GM23338 (cell line): ENCODE data around the gene TOP1. TPM values are rescaled to one million over a fixed set of nuclear protein-coding genes. Genes with fewer than 3 reads are reported as not detected.

Experiments used
- ATAC-seq: fragments of 200-7000 bp; cut with Tn5 transposase; 3 replicates; pipeline ENCODE4 v1.9.1; 2020
- DNase-seq: peaks from one replicate; pipeline ENCODE4 v3.0.0-alpha.2; 2015; ENCODE audit warnings: low spot score
- H2AFZ ChIP-seq: fragments of 200-600 bp; sonication (generic); 2 replicates; pipeline ENCODE4 v1.8.0; 2016; ENCODE audit warnings: antibody characterized with exemption, mild to moderate bottlenecking, moderate library complexity
- H3F3A ChIP-seq: fragments of 200-600 bp; sonication (generic); replicated peaks from 2 replicates; pipeline ENCODE4 v1.8.0; 2017; ENCODE audit warnings: antibody characterized with exemption, mixed run types, low read depth
- H3K27ac ChIP-seq: fragments of 200-600 bp; sonication (generic); 2 replicates; pipeline ENCODE4 v1.6.1; 2016; ENCODE audit warnings: low read depth
- H3K27me3 ChIP-seq: fragments of 200-600 bp; sonication (generic); 2 replicates; pipeline ENCODE4 v1.8.0; 2016; ENCODE audit warnings: mild to moderate bottlenecking, mixed run types, moderate library complexity; ENCODE audit not compliant: insufficient read depth
- H3K36me3 ChIP-seq: fragments of 200-600 bp; sonication (generic); 2 replicates; pipeline ENCODE4 v1.8.0; 2016; ENCODE audit warnings: mild to moderate bottlenecking; ENCODE audit not compliant: insufficient read depth
- H3K4me1 ChIP-seq: fragments of 200-600 bp; sonication (generic); 2 replicates; pipeline ENCODE4 v1.8.0; 2016; ENCODE audit warnings: mild to moderate bottlenecking, moderate library complexity; ENCODE audit not compliant: insufficient read depth
- H3K4me2 ChIP-seq: fragments of 200-600 bp; sonication (generic); 2 replicates; pipeline ENCODE4 v1.7.1; 2017; ENCODE audit warnings: mixed run types
- H3K4me3 ChIP-seq: fragments of 200-600 bp; sonication (generic); 2 replicates; pipeline ENCODE4 v1.6.1; 2016; ENCODE audit warnings: mixed run types
- H3K79me2 ChIP-seq: fragments of 200-600 bp; sonication (generic); replicated peaks from 2 replicates; pipeline ENCODE4 v1.8.0; 2017; ENCODE audit warnings: mild to moderate bottlenecking; ENCODE audit not compliant: insufficient read depth
- H3K9me2 ChIP-seq: fragments of 200-600 bp; sonication (generic); 2 replicates; pipeline ENCODE4 v1.8.0; 2017; ENCODE audit not compliant: insufficient read depth
- H4K20me1 ChIP-seq: fragments of 200-600 bp; sonication (generic); replicated peaks from 2 replicates; pipeline ENCODE4 v1.8.0; 2017; ENCODE audit warnings: mild to moderate bottlenecking; ENCODE audit not compliant: insufficient read depth
- H3K27ac Mint-ChIP-seq: 2 replicates; pipeline ENCODE4 v1.8.0; 2020; ENCODE audit warnings: inconsistent platforms, mild to moderate bottlenecking, moderate library complexity, mixed read lengths
- H3K27me3 Mint-ChIP-seq: 3 replicates; pipeline ENCODE4 v1.8.0; 2022; ENCODE audit warnings: low read depth, mild to moderate bottlenecking, moderate library complexity, mixed read lengths, inconsistent platforms; ENCODE audit not compliant: insufficient read depth, poor library complexity
- H3K36me3 Mint-ChIP-seq: 3 replicates; pipeline ENCODE4 v1.8.0; 2021; ENCODE audit warnings: low read depth, mild to moderate bottlenecking, inconsistent platforms, moderate library complexity, mixed read lengths
- H3K4me1 Mint-ChIP-seq: 3 replicates; pipeline ENCODE4 v1.8.0; 2020; ENCODE audit warnings: mild to moderate bottlenecking, inconsistent platforms, mixed read lengths
- H3K4me3 Mint-ChIP-seq: 3 replicates; pipeline ENCODE4 v1.8.0; 2021; ENCODE audit warnings: moderate library complexity, mild to moderate bottlenecking, inconsistent platforms, mixed read lengths
- H3K9me3 Mint-ChIP-seq: 3 replicates; pipeline ENCODE4 v1.8.0; 2020; ENCODE audit warnings: moderate library complexity, mild to moderate bottlenecking, inconsistent platforms, mixed read lengths
- EZH2phosphoT487 ChIP-seq: fragments of 200-600 bp; sonication (generic); IDR thresholded peaks from one replicate; pipeline ENCODE4 v1.8.1; 2018; ENCODE audit warnings: antibody characterized with exemption; ENCODE audit not compliant: unreplicated experiment
- JUNB ChIP-seq: IDR thresholded peaks from one replicate; pipeline ENCODE4 v1.6.1; 2016; ENCODE audit warnings: antibody characterized with exemption; ENCODE audit not compliant: unreplicated experiment
- ZNF114 ChIP-seq: fragments of 250-450 bp; sonication (Bioruptor Pico); IDR thresholded peaks from 2 replicates; pipeline ENCODE4 v1.5.0; 2020; ENCODE audit warnings: mild to moderate bottlenecking, moderate library complexity
- ZNF462 ChIP-seq: fragments of 250-450 bp; sonication (Bioruptor Pico); IDR thresholded peaks from 2 replicates; pipeline ENCODE4 v1.5.0; 2020; ENCODE audit warnings: mild to moderate bottlenecking, moderate library complexity
- polyA plus RNA-seq: library from polyadenylated mRNA; unstranded; fragments of >200 nt; fragmentation: Nextera tagmentation; extraction: Ambion mirVana; gene quantifications from 2 replicates; pipeline ENCODE4 v1.2.1, GENCODE V29; 2016
- total RNA-seq: library from RNA; depleted of rRNA; stranded (reverse); fragments of >200 nt; shearing (Covaris generic); gene quantifications from 2 replicates; pipeline ENCODE4 v1.2.3, GENCODE V29; 2014

The TOP1 gene
- total and polyA plus RNA-seq, 2 experiments from 2014 or later, result 62.4 to 101 TPM

DNA sequence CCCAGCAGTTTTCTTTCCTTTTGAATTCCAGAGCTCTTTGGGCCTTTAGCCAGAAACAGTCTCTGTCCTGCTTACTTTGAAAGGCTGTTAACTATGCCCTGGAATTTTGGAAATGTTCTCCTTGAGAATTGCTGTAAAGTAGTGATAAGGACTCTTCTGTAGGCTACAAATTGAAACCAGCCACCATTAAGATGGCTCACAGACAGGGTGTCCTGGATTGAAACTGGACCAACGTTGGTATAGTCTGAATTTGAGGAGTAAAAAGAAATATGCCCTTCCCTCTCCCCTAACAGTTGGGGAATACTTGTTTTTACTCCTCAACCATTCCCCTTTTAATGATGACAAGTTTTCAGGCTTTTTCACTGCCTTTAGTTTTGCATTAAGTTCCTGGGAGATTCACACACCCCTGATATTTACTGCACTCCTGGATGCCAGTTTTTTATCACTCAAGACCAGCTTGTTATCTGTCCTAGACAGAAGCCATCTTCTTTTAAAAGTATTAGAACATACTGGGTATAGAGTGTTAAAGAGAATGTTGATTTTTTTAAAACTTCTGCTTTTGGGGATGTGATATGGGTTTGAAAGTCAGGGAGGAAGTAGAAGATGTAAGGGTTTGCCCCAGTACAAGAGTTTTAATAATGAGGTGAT lies 21.9 kb downstream of the TOP1 start (continued):
- TF ChIP-seq ZNF462 (CRISPR knock-in tag) (no peak), ZNF114 (CRISPR knock-in tag) (no peak)

DNA sequence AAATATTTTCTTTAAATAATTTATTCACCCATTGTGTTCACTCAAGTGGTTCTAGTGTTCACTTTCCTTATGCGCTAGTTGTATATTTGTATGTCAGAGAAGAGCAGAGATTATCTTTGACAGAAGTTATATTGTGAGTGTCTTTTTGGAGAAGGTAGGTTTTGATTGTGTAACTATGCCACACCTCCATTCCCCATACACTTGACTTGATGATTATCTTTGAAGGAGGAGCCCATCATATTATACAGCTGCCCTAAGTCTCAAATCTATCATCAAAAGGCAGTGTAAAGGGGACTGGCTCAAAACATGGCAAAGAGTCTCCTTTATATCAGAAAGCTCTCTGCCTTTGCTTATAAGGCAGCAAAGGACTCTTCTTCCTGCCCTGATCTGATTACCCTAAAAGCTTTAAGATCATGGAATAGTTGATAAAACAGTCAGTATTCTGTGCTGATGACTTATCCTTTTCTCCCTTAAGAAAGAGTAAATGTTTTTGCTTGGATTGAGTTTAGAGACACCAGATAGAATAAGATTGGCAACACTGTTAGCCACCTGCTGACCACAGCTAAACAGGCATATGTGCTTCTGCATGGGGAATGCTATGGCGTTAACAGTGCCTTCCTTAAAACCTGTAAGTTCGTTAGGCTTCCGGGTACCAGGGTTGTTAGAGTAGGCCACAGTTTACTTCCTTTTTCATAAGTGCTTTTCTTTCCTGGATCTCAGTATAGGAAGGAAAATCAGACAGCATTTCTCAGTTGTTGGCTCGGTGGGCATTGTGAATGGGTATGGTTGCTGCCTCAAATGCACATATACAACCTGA lies 22.6 kb downstream of the TOP1 start:
- ATAC-seq, result no peak
- no peak overlapping the region for H3K27ac Mint-ChIP-seq
- Histone ChIP-seq H3K79me2 (peaks cover 99% of the 10 kb centered on the region), H3K4me1 (peaks cover 83% of the 10 kb centered on the region), H3K9me2 (no peaks in the 10 kb centered on the region), H3K4me3 (no peak overlapping the region), H2AFZ (no peak overlapping the region), H3F3A (no peaks in the 10 kb centered on the region), H3K36me3 (no peaks in the 10 kb centered on the region), H4K20me1 (peaks cover 82% of the 10 kb centered on the region), H3K27ac (no peak overlapping the region), H3K27me3 (no peaks in the 10 kb centered on the region), H3K4me2 (no peak overlapping the region)
- no peak for TF ChIP-seq ZNF462 (CRISPR knock-in tag)
- TF ChIP-seq EZH2phosphoT487, result no peak
- no peak for TF ChIP-seq JUNB
- peaks cover 92% of the 10 kb centered on the region for H3K4me1 Mint-ChIP-seq
- no peak overlapping the region for H3K4me3 Mint-ChIP-seq
- peaks cover 6% of the 10 kb centered on the region for H3K27me3 Mint-ChIP-seq
- no peaks in the 10 kb centered on the region for H3K9me3 Mint-ChIP-seq
- peaks cover 3% of the 10 kb centered on the region; the same call in 1 of the 3 replicates for H3K36me3 Mint-ChIP-seq
- no peak for DNase-seq
